Measurements from ENCODE around the gene CALM3.

Gene CALM3

GRCh38 chr19:46618670-46619231 lies 17.6 kb downstream of the CALM3 start:
- DNase-seq (ENCODE audit: extremely low spot score) = no peak
- ChIA-PET CTCF (interaction anchor here (0.9 to 18.5 kb wide), 8 partner anchors 10 to 139 kb away, joined by 3 to 287 read pairs (median 6); partner anchors contain the start of gene DACT3), POLR2A (interaction anchor here (0.7 kb wide), 1 partner anchor 42 kb away, joined by 3 read pairs; the partner anchor contains the start of gene DACT3)
- no peak for TF ChIP-seq CTCF (IDR thresholded peaks at IDR 0.05; ENCODE audit: control extremely low read depth, extremely low read depth, low read depth, missing control alignments)

GRCh38 chr19:46620267-46620666 lies 19.1 kb downstream of the CALM3 start:
- POLR2A ChIA-PET = interaction anchor here (0.7 kb wide), 1 partner anchor 54 kb away, joined by 3 read pairs; no protein-coding TSS in a partner anchor
- CTCF ChIA-PET = interaction anchor here (0.7 to 18.5 kb wide), 7 partner anchors 8 to 129 kb away, joined by 3 to 287 read pairs (median 30); partner anchors contain the start of gene DACT3
- no peak for DNase-seq (ENCODE audit: extremely low spot score)
- no peak for TF ChIP-seq CTCF (IDR thresholded peaks at IDR 0.05; ENCODE audit: control extremely low read depth, extremely low read depth, low read depth, missing control alignments)

GRCh38 chr19:46620716-46621115 lies 19.6 kb downstream of the CALM3 start:
- DNase-seq (ENCODE audit: extremely low spot score) = no peak
- CTCF ChIA-PET = interaction anchor here (1.1 to 18.5 kb wide), 4 partner anchors 8 to 128 kb away, joined by 3 to 287 read pairs (median 48); partner anchors contain the start of gene DACT3
- no peak for TF ChIP-seq CTCF (IDR thresholded peaks at IDR 0.05; ENCODE audit: control extremely low read depth, extremely low read depth, low read depth, missing control alignments)
- POLR2A ChIA-PET = no interaction called here

GRCh38 chr19:46621191-46622117 lies 20.3 kb downstream of the CALM3 start:
- peak; percentile 15 for TF ChIP-seq CTCF (IDR thresholded peaks at IDR 0.05; ENCODE audit: control extremely low read depth, extremely low read depth, low read depth, missing control alignments)
- CTCF ChIA-PET = interaction anchor here (1.1 to 18.5 kb wide), 5 partner anchors 9 to 128 kb away, joined by 3 to 287 read pairs (median 19); partner anchors contain the start of genes CALM3 and DACT3
- POLR2A ChIA-PET = no interaction called here
- DNase-seq (ENCODE audit: extremely low spot score) = no peak

GRCh38 chr19:46622118-46622446 lies 21.0 kb downstream of the CALM3 start:
- TF ChIP-seq CTCF (IDR thresholded peaks at IDR 0.05; ENCODE audit: control extremely low read depth, extremely low read depth, low read depth, missing control alignments) = no peak
- POLR2A ChIA-PET = no interaction called here
- DNase-seq (ENCODE audit: extremely low spot score) = no peak
- CTCF ChIA-PET = interaction anchor here (1.2 to 18.5 kb wide), 4 partner anchors 9 to 40 kb away, joined by 4 to 287 read pairs (median 48); partner anchors contain the start of genes CALM3 and DACT3

GRCh38 chr19:46623915-46624502 lies 22.9 kb downstream of the CALM3 start:
- CTCF ChIA-PET = interaction anchor here (0.9 to 9.9 kb wide), 4 partner anchors 11 to 105 kb away, joined by 3 to 76 read pairs (median 12); partner anchors contain the start of genes CALM3 and DACT3
- DNase-seq (ENCODE audit: extremely low spot score) = no peak
- POLR2A ChIA-PET = interaction anchor here (0.6 kb wide), 1 partner anchor 44 kb away, joined by 12 read pairs; no protein-coding TSS in a partner anchor
- TF ChIP-seq CTCF (IDR thresholded peaks at IDR 0.05; ENCODE audit: control extremely low read depth, extremely low read depth, low read depth, missing control alignments) = no peak

Measured in GM10248 (cell line).